Bone marrow (tissue), 2 donors: Measurements from ENCODE around the gene TEX26.
"Not testable (repeated sequence)": the region's sequence is repeated elsewhere in the genome, so short reads cannot be mapped to it uniquely, and the experiment has no call there.

ENCODE experiments used
- DNase-seq, 2 donors: peaks; one replicate each; lab custom pipeline; 2025; lab: John Stamatoyannopoulos, UW

The TEX26 gene

DNA sequence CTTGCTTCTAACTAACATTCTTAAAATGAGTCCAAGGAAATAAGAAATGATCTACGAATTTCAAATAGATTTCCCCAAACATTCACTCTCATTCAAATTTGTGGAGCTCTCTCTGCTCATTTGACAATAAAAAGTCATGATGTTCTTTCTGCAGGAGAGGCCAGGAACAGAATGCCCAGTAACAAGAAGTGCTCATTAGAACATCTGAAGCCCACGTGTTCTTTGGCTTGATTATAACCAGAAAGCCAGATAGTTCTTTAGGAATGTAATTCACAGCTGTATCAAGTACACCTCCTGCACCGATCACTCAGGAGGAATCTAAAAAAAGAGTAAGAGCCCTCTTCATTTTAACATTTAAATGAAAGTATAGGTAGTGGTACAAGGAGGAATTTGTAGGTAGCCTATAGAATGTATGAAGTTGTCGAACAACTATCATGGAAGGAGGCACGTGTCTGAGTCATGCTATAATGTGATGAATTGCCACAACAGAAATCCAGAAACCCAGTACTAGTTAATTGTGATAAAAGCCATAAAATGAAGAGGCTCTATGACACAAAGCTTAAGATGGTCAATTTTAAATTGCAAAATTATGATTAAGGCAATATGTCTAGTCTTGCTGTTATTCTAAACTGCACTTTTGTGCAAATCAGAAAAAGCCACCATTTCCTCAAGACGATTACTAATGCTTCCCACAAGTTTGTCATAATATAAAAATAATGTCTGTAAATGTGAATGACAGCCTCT lies 13.6 kb upstream of the TEX26 start:
- DNase-seq, result no peak

DNA sequence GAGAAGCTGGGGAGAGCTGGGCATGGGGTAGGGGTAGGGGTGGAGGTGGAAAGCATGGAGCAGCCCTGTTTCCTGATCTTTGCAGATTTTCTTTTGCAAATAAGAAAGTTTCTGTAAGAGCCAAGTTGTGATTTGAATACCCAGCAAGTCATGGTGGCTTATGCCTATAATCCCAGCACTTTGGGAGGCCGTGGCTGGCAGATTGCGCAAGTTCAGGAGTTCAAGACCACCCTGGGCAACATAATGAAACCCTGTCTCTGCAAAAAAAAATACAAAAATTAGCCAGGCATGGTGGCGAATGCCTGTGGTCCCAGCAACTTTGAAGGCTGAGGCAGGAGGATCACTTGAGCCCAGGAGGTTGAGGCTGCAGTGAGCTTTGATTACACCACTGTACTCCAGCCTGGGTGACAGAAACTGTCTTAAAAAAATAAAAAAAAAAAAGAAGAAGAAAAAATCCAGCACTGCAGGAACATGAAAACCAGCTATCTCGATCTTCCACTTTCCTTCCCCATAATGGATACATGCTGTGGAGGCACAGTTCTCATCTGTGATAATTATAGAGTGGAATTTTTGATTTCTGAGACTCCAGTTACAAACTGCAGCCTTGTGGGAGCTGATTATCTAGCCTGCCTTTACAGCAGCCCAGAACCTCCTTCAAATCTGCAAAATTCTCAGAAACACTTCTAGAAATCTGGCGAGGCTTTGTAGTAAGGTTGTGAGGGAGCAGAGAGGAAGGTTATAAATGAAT lies 12.1 kb upstream of the TEX26 start:
- no peak for DNase-seq

DNA sequence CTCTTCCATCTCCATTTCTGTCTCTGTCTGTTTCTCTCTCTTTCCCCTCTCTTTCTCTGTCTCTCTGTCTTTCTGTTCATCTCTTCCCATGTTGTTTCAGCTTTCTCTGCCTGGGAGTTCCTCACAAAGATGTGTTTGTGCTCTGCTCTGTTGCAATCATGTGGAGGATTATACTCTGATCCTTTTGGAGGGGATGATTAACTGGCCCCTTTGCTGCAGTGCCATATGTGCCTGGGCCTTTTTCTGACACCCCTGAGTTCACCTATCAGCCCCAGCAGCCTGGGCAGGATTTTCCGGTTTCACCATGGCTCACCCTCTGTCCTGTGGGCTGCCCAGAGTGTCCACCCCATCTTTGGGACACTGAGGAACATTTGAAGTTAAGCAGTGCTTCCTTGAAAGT lies 9.0 kb upstream of the TEX26 start:
- no peak for DNase-seq

DNA sequence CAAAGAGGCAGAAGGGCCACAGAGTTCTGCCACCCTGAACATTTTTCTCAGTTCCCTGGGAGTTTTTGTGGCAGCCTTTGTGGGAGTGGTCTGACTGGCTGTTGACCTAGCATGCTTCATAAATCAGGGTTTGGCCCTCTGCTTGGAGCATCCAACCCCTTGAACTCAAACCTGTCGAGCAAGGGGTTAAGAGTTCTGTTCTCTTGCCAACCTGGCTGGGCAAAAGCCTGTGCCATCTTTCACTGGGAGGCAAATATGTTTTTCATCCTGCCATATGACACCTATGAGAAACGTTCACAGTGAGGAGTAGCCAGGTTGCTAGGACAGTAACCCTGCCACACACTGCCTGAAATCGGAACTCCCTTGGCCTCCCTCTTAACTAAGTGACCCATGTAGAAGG lies 7.7 kb upstream of the TEX26 start:
- DNase-seq, result no peak

DNA sequence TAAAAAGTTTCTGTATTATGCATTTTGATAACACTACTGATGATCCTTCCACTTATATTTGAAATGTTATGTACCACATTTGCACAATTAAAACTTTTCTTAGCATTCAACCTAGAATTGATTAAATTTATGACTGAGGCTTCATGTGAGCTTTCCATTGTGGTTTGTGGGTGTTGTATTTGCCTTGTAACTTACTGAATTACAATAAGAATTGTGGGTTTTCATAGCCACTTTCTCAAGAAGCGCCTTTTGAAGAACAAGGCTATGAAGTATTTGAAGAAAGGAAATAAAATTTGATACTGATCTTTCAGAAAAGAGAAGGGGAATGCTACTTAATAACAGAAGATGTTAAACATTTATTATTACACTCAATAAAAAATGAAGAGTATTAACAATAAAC lies 7.0 kb upstream of the TEX26 start:
- no peak for DNase-seq

- no peak for DNase-seq
Measured at GRCh38 chr13:30926781-30927180, 5.7 kb upstream of the TEX26 start.

DNA sequence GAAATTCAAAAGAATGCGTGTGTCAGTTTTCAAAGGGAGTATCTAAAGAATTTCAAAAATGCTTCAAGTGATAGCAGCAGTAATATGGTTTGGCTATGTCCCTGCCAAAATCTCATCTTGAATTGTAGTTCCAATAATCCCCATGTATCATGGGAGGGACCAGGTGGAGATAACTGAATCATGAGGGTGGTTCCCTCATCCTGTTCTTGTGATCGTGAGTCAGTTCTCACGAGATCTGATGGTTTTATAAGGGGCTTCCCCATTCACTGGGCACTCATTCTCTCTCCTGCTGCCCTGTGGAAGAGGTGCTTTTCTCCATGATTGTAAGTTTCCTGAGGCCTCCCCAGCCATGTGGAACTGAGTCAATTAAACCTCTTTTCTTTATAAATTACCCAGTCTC lies 5.3 kb upstream of the TEX26 start:
- not testable (repeated sequence) for DNase-seq

- DNase-seq, result no peak
Measured at GRCh38 chr13:30927595-30927994, 4.9 kb upstream of the TEX26 start.

GRCh38 chr13:30928978-30929377 lies 3.5 kb upstream of the TEX26 start:
- no peak for DNase-seq

DNA sequence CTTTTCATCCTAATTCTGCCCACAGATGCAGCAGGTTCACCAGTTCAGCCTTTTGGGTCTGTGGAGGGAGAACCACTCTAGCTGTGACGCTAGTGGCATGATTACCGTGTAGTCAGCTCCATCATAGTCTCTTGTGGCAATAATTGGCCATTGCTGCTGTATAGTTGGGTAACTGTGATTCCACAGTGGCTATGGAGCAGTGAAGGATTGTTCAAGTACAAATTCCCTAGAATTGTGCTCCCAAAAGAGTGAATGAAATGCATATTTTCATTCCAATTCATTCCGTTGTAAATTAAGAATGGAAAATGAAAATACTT lies 856 bp downstream of the TEX26 start:
- DNase-seq, result no peak

DNA sequence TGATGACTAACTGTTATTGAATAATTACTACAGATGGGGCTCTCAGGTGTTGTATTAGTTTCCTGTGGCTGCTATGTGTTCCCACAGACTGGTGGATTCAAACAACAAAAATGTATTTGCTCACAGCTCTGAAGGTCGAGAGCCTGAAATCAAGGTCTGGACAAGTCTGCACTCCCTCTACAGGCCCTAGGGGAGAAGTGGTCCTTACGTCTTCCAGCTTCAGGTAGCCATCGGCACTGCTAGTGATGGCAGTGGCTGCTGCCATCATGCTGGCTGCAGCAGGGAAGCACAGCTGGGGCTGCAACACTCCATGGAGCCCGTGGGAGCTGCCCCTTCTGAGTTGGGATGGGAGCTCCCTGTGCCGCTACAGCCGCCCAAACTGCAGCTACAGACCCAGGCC lies 1.9 kb downstream of the TEX26 start:
- no peak for DNase-seq

- no peak for DNase-seq
Measured at GRCh38 chr13:30934803-30935202, 2.3 kb downstream of the TEX26 start.

GRCh38 chr13:30936971-30937370 lies 4.5 kb downstream of the TEX26 start:
- no peak for DNase-seq

GRCh38 chr13:30943881-30944280 lies 11.4 kb downstream of the TEX26 start:
- DNase-seq, result no peak

DNA sequence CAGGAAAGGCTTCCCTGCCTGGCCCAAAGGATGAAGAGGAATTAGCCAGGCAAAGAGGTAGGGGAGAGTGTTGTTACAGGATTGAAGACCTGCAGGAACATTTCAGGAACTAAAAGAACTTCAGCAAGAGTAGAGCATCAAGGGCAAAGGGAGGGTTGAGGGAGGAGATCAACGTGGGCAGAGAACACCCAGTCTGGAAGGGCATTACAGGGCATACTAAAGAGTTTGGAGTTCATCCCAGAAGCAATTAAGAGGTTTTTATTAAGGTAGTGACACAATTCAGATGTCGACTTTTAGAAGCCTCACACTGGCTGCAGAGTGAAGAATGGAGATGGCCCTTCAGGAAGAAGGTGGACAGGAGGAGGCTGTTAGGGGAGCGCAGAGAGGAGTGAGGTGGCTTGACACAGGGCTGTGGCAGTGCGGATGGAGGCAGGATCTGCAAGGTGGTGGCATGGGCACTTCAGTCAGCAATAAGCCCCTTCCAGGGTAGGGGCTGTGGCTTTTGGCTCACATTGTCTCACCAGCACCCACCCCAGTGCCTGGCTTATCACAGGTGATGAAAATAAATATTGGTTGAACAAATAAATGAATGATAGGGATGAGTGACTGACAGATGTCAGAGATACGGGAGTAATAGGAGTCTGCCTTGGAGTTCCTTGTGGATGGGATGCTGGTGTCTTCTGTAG lies 24.9 kb downstream of the TEX26 start:
- DNase-seq, result no peak

GRCh38 chr13:30959678-30960077 lies 27.2 kb downstream of the TEX26 start:
- no peak for DNase-seq

GRCh38 chr13:30963791-30964190 lies 31.3 kb downstream of the TEX26 start:
- DNase-seq, result no peak

- no peak for DNase-seq
Measured at GRCh38 chr13:30965380-30965779, 32.9 kb downstream of the TEX26 start.

DNA sequence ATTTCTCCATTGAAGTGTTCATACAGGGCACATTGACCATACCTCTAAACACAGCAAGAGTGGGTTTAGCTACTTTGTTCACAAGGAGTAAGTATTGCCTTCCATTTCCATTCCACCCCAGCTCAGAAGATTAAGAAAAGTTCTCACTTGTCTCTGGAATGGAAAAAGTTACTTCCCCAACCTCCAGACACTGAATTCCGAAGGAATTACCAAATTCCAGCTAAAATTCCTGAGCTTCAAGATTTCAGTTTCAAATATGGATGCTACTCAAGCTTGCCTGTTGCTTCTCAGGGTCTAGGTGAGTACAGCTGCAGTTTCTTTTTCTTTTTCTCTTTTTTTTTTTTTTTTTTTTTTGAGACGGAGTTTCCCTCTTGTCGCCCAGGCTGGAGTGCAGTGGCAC lies 33.6 kb downstream of the TEX26 start:
- no peak for DNase-seq

GRCh38 chr13:30968846-30969245 lies 36.4 kb downstream of the TEX26 start:
- no peak for DNase-seq

- DNase-seq, result no peak
Measured at GRCh38 chr13:30971575-30971974, 39.1 kb downstream of the TEX26 start.

GRCh38 chr13:30972888-30973377 lies 40.5 kb downstream of the TEX26 start:
- no peak for DNase-seq

GRCh38 chr13:30974350-30974749 lies 41.9 kb downstream of the TEX26 start:
- no peak for DNase-seq
